Dermis blood vessel endothelial cell (primary cell): ENCODE measurements around the gene FAM171A2. TPM values are rescaled to one million over a fixed set of nuclear protein-coding genes. Genes with fewer than 3 reads are reported as not detected.
"Not testable (repeated sequence)": the region's sequence is repeated elsewhere in the genome, so short reads cannot be mapped to it uniquely, and the experiment has no call there.

Source experiments
- DNase-seq: peaks from one replicate; pipeline ENCODE4 v3.0.0; 2010
- total RNA-seq: library from RNA; depleted of rRNA; stranded (reverse); fragments of >200 nt; gene quantifications from 2 replicates; pipeline ENCODE4 v1.2.3, GENCODE V29; 2014

The FAM171A2 gene
- total RNA-seq, 1 donor from 2014 or later = 9.7 TPM

GRCh38 chr17:44360144-44360533, 3.5 kb downstream of the FAM171A2 start:
- no peak for DNase-seq

GRCh38 chr17:44359458-44360143, 4.1 kb downstream of the FAM171A2 start:
- DNase-seq = no peak

- no peak for DNase-seq
Measured at GRCh38 chr17:44359006-44359405, 4.6 kb downstream of the FAM171A2 start.

- no peak for DNase-seq
Measured at GRCh38 chr17:44358066-44358465, 5.6 kb downstream of the FAM171A2 start.

GRCh38 chr17:44356241-44356640, 7.4 kb downstream of the FAM171A2 start:
- no peak for DNase-seq

GRCh38 chr17:44355642-44356099, 8.0 kb downstream of the FAM171A2 start:
- DNase-seq = no peak

GRCh38 chr17:44354582-44355561, 8.8 kb downstream of the FAM171A2 start:
- DNase-seq = no peak

GRCh38 chr17:44353672-44354331, 9.9 kb downstream of the FAM171A2 start:
- DNase-seq = no peak

- DNase-seq = no peak
Measured at GRCh38 chr17:44352828-44353671, 10.6 kb downstream of the FAM171A2 start.

- DNase-seq = no peak
Measured at GRCh38 chr17:44351961-44352827, 11.5 kb downstream of the FAM171A2 start.

GRCh38 chr17:44351464-44351863, 12.2 kb downstream of the FAM171A2 start:
- no peak for DNase-seq

- DNase-seq = peak; percentile 83
Measured at GRCh38 chr17:44350733-44351226, 12.9 kb downstream of the FAM171A2 start.

GRCh38 chr17:44349553-44350070, 14.0 kb downstream of the FAM171A2 start:
- DNase-seq = no peak

GRCh38 chr17:44348988-44349364, 14.7 kb downstream of the FAM171A2 start:
- no peak for DNase-seq

- peak; percentile 67 for DNase-seq
Measured at GRCh38 chr17:44348234-44348987, 15.2 kb downstream of the FAM171A2 start.

GRCh38 chr17:44347206-44348055, 16.2 kb downstream of the FAM171A2 start:
- not testable (repeated sequence) for DNase-seq

- no peak for DNase-seq
Measured at GRCh38 chr17:44346064-44346844, 17.4 kb downstream of the FAM171A2 start.

- peak; percentile 83 for DNase-seq
Measured at GRCh38 chr17:44345454-44346026, 18.1 kb downstream of the FAM171A2 start.
